Uterus (tissue), 2 donors: ENCODE data around the gene PSMB7.

ENCODE experiments used
- CTCF ChIP-seq, 4 experiments: fragments of 200-600 bp in 2 of 4; fragments of 450-650 bp in 2 of 4; sonication (generic) in 2 of 4; IDR thresholded peaks; one replicate each; pipeline ENCODE4 v1.5.1; 2016 to 2019; ENCODE audit warnings: antibody characterized with exemption in 4 of 4, mild to moderate bottlenecking in 2 of 4, moderate library complexity in 1 of 4
- POLR2A ChIP-seq, 2 donors: fragments of 450-650 bp; IDR thresholded peaks; one replicate each; pipeline ENCODE4 v1.6.1; 2016; ENCODE audit warnings: antibody characterized with exemption in 2 of 2, mild to moderate bottlenecking in 1 of 2, moderate library complexity in 1 of 2

- TF ChIP-seq CTCF (IDR thresholded peaks at IDR 0.05) (no peak), POLR2A (IDR thresholded peaks at IDR 0.05) (no peak)
Measured at GRCh38 chr9:124357721-124358361, 57.4 kb downstream of the PSMB7 start.
